Measurements from ENCODE around the gene TTI1. TPM values are rescaled to one million over a fixed set of nuclear protein-coding genes. Genes with fewer than 3 reads are reported as not detected.

TTI1 gene
- total RNA-seq, 2 donors from 2014 or later = 37.5 to 56.2 TPM

GRCh38 chr20:37987602-37988290 lies 45.5 kb downstream of the TTI1 start:
- no peak overlapping the region for H3K4me3 ChIP-seq (ENCODE audit: low read length)
- no peaks in the 10 kb centered on the region for H3K27me3 ChIP-seq (ENCODE audit: control insufficient read depth, insufficient read depth, low read length, poor library complexity, severe bottlenecking)
- WGBS, 2 experiments (ENCODE audit: insufficient coverage in 1 of 2, insufficient read length in 1 of 2) = 86 to 89% methylated on average over 8 to 12 of the region's 12 CpGs
- H3K36me3 ChIP-seq (ENCODE audit: control insufficient read depth, insufficient read depth, low read length) = peaks cover 36% of the 10 kb centered on the region
- H3K27ac ChIP-seq (ENCODE audit: low read depth, low read length) = peak overlapping the region; percentile 59
- H3K4me1 Mint-ChIP-seq = peaks cover 32% of the 10 kb centered on the region
- no peaks in the 10 kb centered on the region for H3K27me3 Mint-ChIP-seq (ENCODE audit: insufficient read depth)
- TF ChIP-seq CTCF (conservative IDR thresholded peaks at IDR 0.05) = no peak
- peaks cover 22% of the 10 kb centered on the region for H3K36me3 Mint-ChIP-seq (ENCODE audit: low read depth)
- H3K4me1 ChIP-seq (ENCODE audit: control insufficient read depth, insufficient read depth, low read length) = peaks cover 16% of the 10 kb centered on the region
- peak overlapping the region; percentile 84 for H3K27ac Mint-ChIP-seq
- H3K9ac ChIP-seq (ENCODE audit: extremely low read depth, low read length, poor library complexity, severe bottlenecking) = peak overlapping the region; percentile 29
- no peaks in the 10 kb centered on the region for H3K9me3 ChIP-seq (ENCODE audit: control insufficient read depth, low read length)
- DNase-seq = no peak
- H3K9me3 Mint-ChIP-seq = no peaks in the 10 kb centered on the region
- H3K4me3 Mint-ChIP-seq = no peak overlapping the region

- no peaks in the 10 kb centered on the region for H3K9me3 Mint-ChIP-seq
- WGBS, 2 experiments (ENCODE audit: insufficient coverage in 1 of 2, insufficient read length in 1 of 2) = 83 to 89% methylated on average over 7 to 9 of the region's 9 CpGs
- peaks cover 34% of the 10 kb centered on the region for H3K36me3 ChIP-seq (ENCODE audit: control insufficient read depth, insufficient read depth, low read length)
- H3K36me3 Mint-ChIP-seq (ENCODE audit: low read depth) = peaks cover 27% of the 10 kb centered on the region
- no peak for TF ChIP-seq CTCF (conservative IDR thresholded peaks at IDR 0.05)
- H3K4me1 ChIP-seq (ENCODE audit: control insufficient read depth, insufficient read depth, low read length) = peaks cover 16% of the 10 kb centered on the region
- peak overlapping the region; percentile 84 for H3K27ac Mint-ChIP-seq
- no peak overlapping the region for H3K4me3 Mint-ChIP-seq
- H3K9ac ChIP-seq (ENCODE audit: extremely low read depth, low read length, poor library complexity, severe bottlenecking) = peak overlapping the region; percentile 29
- no peaks in the 10 kb centered on the region for H3K27me3 Mint-ChIP-seq (ENCODE audit: insufficient read depth)
- no peak overlapping the region for H3K4me3 ChIP-seq (ENCODE audit: low read length)
- DNase-seq = no peak
- peaks cover 32% of the 10 kb centered on the region for H3K4me1 Mint-ChIP-seq
- peak overlapping the region; percentile 46 for H3K27ac ChIP-seq (ENCODE audit: low read depth, low read length)
- no peaks in the 10 kb centered on the region for H3K27me3 ChIP-seq (ENCODE audit: control insufficient read depth, insufficient read depth, low read length, poor library complexity, severe bottlenecking)
- H3K9me3 ChIP-seq (ENCODE audit: control insufficient read depth, low read length) = no peaks in the 10 kb centered on the region
Measured at GRCh38 chr20:37986873-37987601, 46.2 kb downstream of the TTI1 start.

GRCh38 chr20:37986044-37986858 lies 47.0 kb downstream of the TTI1 start:
- H3K36me3 ChIP-seq (ENCODE audit: control insufficient read depth, insufficient read depth, low read length) = peaks cover 30% of the 10 kb centered on the region
- H3K9ac ChIP-seq (ENCODE audit: extremely low read depth, low read length, poor library complexity, severe bottlenecking) = no peak overlapping the region
- no peak overlapping the region for H3K27ac ChIP-seq (ENCODE audit: low read depth, low read length)
- H3K27me3 Mint-ChIP-seq (ENCODE audit: insufficient read depth) = no peaks in the 10 kb centered on the region
- no peaks in the 10 kb centered on the region for H3K9me3 ChIP-seq (ENCODE audit: control insufficient read depth, low read length)
- no peak for DNase-seq
- no peak for TF ChIP-seq CTCF (conservative IDR thresholded peaks at IDR 0.05)
- WGBS, 2 experiments (ENCODE audit: insufficient coverage in 1 of 2, insufficient read length in 1 of 2) = 95 to 98% methylated on average over 7 to 9 of the region's 9 CpGs
- H3K27me3 ChIP-seq (ENCODE audit: control insufficient read depth, insufficient read depth, low read length, poor library complexity, severe bottlenecking) = no peaks in the 10 kb centered on the region
- peaks cover 32% of the 10 kb centered on the region for H3K4me1 Mint-ChIP-seq
- H3K9me3 Mint-ChIP-seq = no peaks in the 10 kb centered on the region
- no peak overlapping the region for H3K27ac Mint-ChIP-seq
- H3K36me3 Mint-ChIP-seq (ENCODE audit: low read depth) = peaks cover 28% of the 10 kb centered on the region
- peaks cover 16% of the 10 kb centered on the region for H3K4me1 ChIP-seq (ENCODE audit: control insufficient read depth, insufficient read depth, low read length)
- H3K4me3 ChIP-seq (ENCODE audit: low read length) = no peak overlapping the region
- no peak overlapping the region for H3K4me3 Mint-ChIP-seq

All from endodermal cell (in vitro differentiated cells).